Measurements from ENCODE around the gene ZBTB43.

The ZBTB43 gene

DNA sequence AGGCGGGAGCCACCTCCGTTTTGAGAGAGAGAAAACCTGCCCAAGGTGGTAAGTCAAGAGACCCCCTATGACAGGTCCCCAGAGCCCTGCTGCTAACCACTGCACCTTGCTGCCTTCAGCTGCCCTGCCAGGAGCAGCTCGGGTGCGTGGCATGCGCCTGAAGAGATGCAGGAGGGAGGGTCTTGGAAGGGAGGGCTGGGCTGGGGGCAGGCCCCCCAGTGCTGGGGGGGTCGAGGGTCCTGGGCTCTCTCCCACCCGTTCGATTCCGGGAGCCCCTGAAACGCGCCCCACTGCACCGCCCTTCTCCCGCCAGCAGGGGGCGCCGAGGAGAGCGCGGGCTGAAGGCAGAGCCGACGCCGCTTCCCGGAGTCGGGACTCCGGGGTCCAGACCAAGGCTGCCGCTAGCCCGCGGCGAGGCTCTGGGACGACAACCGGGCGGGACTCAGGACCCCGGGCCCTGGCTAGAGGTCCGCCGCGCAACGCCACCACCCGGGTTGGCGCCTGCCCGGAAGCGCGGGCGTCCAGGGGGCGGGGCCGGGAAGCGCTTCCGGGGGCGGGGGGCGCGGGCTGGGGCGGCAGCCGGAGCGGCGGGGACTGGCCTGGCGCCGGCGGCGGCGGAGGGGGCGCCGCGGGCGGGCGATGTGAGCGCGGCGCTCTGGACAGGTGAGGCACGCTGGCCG, 55.4 kb downstream of the ZBTB43 start, which contains the start of gene ZBTB34:
TSS of gene ZBTB34 (plus strand) at position 563 of the 680 bp plus-strand sequence. CDS start 18,761 bp downstream, outside the sequence.
- peak; percentile 81 for DNase-seq

DNA sequence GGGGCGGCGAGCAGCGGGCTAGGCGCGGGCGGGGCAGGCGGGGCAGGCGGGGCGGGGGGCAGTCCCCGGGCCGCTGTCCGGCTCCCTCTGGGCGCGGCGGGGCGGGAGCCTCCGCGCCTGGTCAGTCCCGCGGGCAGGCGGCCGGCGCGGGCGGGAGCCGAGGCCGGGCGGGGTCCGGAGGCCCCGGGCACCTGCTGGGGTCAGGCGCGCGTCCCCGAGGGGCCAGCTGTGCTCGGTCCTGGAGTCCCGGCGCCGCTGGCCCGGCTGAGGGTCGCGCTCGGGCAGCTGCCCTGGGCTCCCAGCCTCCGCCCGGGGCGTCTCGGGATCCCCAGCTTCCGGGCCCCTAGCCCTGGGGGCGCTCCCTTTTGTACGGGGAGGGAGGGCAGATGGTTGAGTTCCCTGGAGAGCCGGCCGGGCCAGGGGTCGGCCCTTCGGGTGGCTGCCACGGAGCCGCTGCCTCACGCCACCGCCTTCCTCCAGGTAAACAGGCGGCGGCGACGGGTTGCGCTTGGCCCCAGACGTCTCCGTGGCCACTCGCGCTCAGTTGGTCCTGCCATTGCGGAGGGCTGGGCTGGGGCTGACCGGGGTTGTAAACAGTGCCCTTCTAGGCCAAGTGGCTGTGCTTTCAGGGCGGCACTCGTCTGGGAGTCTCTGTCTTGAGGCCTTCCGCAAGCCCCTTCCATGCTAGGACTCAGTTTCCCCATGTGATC, 56.1 kb downstream of the ZBTB43 start:
- DNase-seq, result no peak

DNA sequence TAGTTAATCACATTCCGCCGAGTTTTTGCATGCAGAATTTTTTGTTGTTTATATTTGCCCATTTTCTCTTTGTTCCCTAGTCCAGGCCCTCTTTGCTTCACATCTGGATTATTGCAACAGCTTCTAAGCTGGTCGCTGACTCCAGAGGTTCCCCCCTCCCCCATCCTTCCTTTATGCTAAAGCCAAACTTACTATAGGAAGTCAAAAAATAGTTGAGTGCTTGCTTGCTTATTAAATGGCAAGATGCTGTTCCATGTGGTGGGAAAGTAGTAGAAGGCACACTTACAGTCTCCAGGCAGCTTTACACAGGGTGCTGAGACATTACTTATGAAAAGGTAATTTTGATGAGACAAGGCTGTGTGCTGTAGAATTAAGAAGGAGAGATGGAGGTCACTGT, 56.9 kb downstream of the ZBTB43 start:
- no peak for DNase-seq

DNA sequence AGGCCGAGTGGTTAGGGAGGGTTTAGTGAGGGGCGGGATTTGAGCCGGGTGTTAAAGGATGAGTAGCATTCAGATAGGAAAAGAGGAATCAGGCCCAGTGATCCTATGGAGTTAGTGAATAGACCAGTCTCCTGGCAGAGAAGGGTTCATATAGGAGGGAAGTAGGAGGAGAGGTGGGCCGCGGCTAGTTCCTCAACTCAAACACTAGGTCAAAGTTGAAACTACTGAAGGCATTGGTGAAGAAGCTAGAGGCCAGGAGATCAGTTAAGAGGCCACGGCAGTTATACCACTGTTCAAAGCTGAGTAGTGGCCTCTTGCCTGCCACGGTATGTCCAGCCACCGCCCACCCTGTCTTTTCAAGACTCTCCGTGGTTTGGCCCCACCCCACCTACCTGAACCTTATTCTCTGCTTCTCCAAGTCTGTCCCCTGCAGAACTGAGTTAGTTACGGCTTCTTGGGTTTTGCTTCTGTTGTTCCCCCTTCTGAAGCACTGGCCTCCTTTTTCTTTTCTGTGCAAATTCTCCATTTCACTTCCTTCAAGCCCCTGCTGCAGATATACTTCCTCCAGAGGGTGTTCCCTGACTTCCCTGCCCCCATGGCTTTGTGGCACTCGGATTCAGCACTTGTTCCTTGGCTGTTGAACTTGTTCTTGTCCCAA, 57.4 kb downstream of the ZBTB43 start:
- no peak for DNase-seq

DNA sequence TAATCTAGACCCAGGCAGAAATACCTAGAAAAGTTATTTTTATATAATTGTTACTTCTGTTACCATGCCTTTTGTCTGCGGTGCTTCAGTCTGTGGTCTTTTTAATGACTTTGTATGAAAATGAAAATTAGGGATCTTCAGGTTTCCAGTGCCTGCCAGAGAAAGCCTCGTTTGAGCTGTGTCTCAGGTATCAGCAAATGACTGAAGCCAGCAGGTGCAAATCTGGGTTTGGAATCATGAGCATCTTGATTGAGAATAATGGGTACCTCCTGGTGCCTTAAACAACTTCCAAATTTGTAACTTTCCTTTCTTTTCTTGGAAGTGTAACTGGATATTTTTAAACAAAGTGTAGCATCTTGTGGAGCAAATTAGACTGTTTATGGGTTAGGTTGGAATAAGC, 59.9 kb downstream of the ZBTB43 start:
- DNase-seq, result no peak

DNA sequence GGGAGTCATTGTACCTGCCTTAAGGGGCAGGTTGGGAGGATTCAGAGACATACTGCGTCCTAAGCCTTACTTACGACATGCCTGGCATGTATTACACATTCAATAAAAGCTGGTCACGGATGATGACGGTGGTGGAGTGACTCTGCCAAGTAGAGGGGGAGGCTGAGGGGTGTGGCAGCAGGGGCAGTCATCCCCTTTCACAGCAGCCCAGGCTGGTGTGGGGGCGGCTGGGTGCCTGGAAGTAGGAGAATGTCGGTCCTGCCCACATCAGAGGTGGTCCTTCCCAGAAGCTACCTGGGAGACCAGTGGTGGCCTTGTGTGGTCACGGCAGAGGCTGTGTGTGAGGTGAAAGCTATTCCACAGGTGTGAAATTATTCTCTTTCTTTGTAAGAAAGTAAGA, 64.5 kb downstream of the ZBTB43 start:
- no peak for DNase-seq

DNA sequence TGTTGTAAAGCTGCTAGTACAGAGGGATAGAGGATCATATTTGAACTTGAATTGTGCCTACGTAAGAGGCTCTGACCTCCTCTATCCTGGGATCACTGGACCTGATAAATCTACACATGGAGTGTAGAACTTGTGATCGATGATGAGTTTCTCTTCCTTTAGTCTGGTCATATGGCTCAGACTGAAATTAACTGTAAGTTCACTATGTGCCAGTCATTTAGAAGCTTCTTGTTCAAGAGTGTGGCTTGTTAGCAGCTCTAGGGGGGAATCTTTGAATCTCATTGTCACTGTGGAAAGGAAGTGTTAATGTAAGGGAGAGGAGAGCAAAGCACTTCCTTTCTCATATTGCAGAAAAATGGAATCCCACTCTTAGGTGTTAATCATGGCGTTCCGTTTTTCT, 67.7 kb downstream of the ZBTB43 start:
- no peak for DNase-seq

DNA sequence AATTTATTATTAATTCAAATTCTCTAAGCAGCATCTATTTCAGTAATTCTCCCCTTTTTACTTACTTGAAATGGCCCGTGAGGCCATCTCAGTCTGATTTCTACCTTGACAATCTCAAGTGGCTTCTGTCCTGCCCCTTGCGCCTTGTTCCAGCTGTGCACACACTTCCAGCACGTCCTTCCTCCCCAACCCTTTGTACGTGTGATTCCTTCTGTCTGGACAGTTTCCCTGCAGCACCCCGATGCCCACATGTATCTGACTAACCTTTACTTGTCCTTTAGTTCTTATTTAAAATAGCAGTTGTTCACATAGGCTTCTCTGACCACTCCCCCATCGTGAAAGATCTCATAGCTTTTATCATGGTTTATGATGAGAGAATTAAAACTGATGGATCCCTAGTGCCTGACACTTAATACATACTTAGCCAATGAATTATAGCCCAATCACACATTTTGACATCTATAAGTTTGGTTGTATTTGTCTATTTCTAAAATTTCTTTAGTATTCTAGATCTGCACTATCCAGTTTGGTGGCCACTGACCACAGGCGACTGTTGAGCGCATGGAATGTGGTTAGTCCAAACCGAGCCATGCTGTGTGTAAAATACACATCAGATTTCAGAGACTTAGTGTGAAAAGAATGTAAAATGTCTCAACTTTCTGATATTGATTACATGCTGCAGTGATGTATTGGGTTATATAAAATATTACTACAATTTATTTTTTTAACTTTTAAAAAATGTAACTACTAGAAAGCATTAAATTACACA, 69.9 kb downstream of the ZBTB43 start:
- DNase-seq, result no peak

DNA sequence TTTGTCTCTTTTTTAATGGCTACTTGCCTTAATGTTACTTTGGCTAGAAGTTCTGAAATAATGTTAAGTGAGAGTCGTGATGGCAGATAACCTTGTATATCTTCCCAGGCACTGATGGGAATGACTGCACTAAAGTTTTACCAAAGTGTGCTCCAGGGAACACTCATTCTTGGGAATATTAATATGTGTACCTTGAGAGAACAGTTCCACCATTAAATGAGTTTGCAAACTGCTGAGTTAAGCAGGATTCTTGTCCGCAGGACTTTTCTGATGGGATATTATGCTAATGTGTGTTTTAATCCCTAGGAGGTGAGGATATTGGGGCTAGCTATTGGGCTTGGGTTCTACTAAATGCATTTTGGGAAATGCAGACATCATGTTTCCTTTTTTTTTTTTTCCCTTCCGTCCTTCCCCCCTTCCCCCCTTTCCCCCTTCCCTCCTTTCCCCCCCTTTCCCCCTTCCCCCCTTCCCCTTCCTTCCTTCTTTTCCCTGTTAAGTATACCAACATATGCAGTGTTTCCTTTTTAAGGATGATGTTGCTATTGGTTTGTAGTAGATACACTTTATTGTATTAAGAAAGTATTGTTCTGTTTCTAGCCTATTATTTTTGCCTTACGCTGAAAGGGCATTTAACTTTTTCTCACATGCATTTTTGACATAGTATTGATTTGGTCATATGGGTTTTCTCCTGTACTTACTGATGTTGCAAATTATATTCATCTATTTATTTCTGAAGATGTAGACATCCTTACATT, 71.1 kb downstream of the ZBTB43 start:
- DNase-seq, result no peak

DNA sequence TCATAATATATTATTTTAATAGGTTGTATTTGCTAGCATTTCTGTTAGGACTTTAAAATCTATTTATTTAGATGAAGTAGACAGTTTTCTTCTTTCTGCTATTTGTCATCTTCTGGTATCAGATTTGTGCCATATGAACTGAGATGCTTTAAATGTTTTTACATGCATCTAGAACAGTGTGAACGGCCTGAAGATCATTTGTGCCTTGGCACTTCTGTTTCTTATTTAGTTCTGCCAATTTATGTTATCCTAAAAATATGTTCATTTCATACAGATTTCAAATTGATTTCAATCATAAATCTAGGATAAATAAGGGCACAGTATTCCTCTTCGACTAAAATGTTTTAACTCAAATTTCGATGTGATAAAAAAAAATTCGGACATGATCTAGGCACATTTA, 71.7 kb downstream of the ZBTB43 start:
- DNase-seq, result no peak

DNA sequence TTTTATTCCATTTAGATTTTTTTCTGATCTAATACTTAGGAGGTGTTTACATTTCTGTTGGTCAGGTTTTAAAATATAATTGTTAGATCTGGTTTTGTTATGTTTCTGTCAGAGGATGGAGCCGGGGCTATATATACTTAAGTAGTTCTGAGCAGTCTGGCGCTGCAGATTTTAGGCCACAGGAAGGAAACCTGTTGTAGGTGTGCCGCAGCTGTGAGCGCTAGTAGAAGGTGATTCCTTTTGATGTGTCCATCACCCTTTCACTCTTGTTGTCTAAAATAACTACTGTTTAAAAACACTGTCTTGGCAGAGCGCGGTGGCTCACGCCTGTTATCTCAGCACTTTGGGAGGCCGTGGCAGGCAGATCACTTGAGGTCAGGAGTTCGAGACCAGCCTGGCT, 72.6 kb downstream of the ZBTB43 start:
- DNase-seq, result no peak

DNA sequence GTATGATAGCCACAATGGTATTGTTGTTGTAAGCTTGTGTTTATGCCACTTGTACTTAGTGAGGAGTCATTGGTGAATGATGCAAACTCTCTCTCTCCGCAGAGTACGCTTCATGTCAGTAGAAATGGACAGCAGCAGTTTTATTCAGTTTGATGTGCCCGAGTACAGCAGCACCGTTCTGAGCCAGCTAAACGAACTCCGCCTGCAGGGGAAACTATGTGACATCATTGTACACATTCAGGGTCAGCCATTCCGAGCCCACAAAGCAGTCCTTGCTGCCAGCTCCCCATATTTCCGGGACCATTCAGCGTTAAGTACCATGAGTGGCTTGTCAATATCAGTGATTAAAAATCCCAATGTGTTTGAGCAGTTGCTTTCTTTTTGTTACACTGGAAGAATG, 74.4 kb downstream of the ZBTB43 start:
- no peak for DNase-seq

DNA sequence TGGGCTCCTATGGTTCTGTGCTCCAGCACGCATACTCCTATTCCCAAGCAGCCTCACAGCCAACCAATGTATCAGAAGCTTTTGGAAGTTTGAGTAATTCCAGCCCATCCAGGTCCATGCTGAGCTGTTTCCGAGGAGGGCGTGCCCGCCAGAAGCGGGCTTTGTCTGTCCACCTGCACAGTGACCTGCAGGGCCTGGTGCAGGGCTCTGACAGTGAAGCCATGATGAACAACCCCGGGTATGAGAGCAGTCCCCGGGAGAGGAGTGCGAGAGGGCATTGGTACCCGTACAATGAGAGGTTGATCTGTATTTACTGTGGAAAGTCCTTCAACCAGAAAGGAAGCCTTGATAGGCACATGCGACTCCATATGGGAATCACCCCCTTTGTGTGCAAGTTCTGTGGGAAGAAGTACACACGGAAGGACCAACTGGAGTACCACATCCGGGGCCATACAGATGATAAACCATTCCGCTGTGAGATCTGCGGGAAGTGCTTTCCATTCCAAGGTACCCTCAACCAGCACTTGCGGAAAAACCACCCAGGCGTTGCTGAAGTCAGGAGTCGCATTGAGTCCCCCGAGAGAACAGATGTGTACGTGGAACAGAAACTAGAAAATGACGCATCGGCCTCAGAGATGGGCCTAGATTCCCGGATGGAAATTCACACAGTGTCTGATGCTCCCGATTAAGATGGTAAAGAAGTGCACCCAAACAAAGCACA, 75.5 kb downstream of the ZBTB43 start:
- no peak for DNase-seq

DNA sequence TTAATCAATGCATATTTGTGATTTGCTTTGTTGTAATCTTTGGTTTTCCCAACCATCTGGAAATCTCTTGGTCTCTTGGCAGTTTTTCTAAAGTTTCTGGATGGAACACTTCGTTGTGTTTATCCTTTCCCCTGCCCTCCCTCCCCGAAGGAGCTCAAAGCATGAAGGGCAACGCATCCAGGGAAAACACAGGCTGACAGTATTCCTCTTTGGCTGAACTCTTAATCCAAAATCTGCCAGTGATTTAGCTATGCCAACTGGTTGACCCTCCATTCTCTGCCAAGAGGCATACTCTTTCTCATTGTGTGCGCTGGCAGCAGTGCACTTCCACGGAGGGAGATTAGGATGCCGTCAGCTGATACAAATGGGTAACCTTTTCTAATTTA, 76.1 kb downstream of the ZBTB43 start:
- DNase-seq, result no peak

DNA sequence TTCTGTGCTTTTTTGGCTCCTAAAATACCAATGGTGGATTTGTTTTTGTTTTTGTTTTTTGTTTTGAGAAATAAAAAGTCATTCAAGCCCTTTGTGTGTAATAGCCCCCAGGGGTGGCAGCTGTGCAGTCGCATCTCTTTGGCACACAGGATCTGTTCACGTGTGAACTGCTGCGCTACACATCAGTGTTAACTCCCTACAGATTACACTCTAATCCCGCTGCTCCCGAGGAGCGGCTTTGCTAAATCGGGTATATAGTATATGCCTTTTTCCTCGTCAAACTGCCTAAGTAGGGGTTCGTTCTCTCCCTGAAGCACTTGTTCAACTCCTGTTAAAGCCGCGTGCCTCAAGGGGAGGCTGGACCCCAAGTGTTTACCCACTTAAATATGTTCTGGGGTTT, 77.9 kb downstream of the ZBTB43 start:
- no peak for DNase-seq

DNA sequence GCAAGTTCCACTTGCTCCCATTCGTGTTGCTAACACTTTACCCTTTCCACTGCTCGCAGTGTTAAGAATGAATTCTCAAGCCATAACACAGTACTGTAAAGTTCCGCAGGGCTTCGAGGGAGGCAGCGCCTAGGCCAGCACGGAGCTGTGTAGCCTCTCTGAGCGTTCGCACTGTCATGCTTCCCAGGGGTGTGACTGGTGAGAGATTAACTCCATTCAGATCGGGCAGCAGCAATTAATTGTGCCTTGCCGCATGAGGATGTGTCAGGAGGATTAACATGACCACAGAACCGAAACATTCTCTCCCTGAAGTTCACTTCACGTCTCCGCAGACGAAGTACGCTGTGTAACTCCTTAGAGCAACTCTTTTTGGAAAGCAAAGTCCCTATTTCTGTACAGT, 78.8 kb downstream of the ZBTB43 start:
- DNase-seq, result no peak

DNA sequence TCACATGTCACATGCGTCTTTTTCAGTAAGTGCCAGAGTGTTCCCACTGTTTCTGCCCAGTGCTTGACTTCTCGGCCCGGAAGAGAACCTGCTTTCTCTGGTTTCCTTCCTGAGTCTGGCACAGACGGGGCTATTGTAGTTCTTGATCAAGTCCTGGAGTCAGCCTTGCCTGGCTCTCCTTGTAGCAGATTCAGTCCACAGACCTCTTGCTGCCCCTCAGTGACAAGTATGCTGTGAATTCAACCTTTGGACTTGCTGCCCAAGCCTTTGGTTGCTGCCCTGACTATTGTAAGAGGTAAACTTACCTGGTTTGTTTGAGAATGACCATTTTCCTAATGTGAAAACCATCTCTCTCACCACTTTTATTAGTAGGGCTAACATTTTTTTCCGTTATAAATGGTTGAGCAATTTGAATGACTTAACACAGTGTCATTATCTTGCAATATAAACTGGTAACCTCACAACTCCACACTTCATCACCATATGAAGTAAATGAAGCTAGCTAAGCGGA, 80.3 kb downstream of the ZBTB43 start:
- no peak for DNase-seq

DNA sequence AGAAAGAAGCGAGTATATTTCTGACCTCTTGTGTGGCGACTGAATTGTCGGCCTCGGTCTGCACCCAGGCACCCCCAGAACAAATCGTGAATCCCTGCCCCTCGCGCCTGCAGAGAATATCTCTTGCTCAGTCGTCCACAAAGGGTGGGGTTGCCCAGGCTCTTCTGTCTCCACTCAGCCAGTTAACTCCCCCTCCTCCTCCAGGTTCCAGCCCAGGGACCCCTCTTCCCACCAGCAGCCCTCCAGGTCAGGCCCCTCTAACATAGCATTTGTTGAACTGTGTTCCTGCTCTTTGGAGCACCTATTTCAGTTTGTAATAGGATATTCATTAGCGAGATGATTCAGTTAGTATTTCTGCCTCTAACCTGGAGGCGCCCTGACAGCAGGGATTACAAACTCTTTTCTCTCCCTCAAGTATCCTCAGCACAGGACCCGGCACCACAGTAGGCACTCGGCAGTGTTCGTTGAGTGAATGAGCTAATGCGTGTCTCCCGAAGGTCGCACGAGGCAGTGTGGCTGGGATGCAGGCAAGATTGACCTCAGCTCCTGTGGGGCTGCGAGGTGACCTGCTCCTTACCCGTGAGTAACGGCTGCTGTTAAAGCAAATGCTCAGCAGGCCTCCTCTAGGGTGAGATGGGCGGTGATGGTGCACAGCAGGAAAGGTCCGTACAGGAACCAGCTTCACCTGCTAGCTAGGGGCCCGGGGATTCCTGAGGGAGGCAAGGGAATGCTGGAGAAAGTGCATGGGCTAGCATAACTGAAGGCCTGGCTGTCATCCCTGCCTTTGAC, 81.4 kb downstream of the ZBTB43 start:
- DNase-seq, result no peak

DNA sequence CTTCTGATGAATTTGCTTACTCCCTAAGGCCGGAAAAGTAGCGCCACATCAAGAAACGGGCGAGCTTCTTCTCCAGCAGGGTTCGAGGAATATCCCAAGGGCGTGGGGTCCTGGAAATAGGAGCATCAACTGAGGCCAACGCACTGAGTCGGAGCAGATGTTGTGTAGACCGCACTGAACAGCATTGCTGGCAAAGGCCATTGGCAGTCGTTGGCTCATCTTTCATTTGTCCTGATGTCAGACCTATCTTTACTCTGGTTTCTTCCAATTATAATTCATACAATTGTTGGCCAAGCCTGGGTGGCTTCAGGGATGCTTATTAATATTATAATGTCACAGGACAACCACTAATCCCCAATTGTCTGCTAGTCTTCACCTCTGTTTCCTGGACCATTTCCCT, 82.1 kb downstream of the ZBTB43 start:
- no peak for DNase-seq

Measured in right hindlimb (tissue), 1 donor.